ENCODE data around the gene DEPDC1B.

- TF ChIP-seq SIN3A (IDR thresholded peaks at IDR 0.05; ENCODE audit: borderline replicate concordance, insufficient read depth, low read depth, low read length) = no peak
- TF ChIP-seq POLR2AphosphoS5 (IDR thresholded peaks at IDR 0.05; ENCODE audit: low read depth, low read length) = no peak
- TF ChIP-seq CTCF (IDR thresholded peaks at IDR 0.05) = no peak
These were observed 136.2 kb downstream of the DEPDC1B start for GRCh38 chr5:60563696-60564324.
